SKM-1 treated with dmso at 0.1 percent for 144 hours (cell line): Measurements from ENCODE around the gene HTRA1.

ENCODE experiments used
- DNase-seq: peaks from one replicate; lab custom pipeline; 2025; ENCODE audit not compliant: unreplicated experiment; lab: John Stamatoyannopoulos, UW

Gene HTRA1

DNA sequence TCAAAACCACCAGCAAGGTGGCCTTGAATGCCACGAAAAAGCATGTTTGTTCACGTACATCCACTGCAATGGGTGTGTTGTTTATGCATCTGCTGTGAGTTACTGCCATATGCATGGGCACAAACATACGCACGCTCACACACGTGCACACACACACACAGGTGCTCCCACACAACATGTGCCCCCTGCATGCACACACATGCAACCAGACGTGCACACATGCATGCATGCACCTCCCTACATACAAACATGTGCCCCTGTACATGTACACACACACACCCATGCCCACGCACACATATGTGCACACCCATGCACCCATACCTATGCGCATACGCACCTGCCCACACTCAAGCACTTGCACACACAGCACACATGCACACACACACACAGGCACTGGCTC, 89.1 kb downstream of the HTRA1 start:
- no peak for DNase-seq

DNA sequence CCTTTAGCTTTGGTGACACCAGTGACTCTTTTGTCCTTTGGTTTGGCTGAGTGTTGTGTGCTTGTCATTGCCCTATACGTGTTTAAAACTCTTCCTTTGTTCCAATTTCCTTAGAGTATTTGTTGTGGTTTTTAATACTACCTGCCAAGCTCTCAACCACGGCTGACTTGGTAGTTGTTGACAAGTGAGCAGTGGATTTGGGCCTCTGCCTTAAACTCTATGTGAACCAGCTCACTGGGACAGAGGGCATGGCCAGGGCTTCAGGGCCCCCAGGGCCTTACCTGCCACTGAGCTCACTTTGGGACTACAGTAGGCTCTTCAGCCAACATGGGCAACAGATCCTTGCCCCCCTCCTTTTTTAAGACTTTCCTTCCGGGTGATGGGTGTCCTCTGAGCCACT, 89.6 kb downstream of the HTRA1 start:
- no peak for DNase-seq

DNA sequence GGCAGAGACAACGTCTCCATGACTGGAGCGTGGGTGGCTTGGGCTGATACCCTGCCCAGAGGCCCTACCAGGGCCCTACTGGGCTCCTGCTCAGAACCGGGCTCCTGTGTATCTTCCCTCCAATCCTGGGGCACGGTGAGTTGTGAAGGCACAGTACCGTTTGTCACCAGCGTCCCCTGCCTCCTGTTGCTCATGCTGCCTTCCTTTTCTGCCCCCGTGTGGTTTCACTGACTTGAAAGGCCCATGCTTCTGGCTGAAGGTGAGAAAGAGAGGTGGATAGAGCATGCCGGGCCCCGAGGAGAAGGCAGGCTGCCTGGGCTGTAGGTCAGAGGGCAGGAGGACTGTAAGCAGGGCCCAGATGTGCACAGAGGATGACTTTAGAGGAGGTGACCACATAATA, 90.1 kb downstream of the HTRA1 start:
- DNase-seq: no peak

DNA sequence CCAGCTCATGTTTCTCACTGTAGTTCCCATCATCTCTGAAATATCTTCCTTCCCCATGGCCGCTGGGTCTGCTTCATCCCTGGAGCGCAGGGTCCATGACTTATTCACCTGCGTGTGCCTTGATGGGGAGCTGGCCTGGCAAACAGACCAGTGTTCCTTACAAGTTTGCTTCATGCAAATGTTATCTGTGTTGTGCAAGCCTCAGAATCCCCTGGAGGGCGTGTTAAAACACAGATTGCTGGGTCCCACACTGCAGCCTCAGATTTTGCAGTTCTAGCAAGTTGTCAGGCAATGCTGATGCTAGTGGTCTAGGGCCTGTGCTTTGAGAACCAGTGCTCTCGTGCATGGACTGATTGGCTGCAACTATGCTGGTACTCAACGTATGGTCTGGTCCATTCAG, 92.0 kb downstream of the HTRA1 start:
- no peak for DNase-seq

DNA sequence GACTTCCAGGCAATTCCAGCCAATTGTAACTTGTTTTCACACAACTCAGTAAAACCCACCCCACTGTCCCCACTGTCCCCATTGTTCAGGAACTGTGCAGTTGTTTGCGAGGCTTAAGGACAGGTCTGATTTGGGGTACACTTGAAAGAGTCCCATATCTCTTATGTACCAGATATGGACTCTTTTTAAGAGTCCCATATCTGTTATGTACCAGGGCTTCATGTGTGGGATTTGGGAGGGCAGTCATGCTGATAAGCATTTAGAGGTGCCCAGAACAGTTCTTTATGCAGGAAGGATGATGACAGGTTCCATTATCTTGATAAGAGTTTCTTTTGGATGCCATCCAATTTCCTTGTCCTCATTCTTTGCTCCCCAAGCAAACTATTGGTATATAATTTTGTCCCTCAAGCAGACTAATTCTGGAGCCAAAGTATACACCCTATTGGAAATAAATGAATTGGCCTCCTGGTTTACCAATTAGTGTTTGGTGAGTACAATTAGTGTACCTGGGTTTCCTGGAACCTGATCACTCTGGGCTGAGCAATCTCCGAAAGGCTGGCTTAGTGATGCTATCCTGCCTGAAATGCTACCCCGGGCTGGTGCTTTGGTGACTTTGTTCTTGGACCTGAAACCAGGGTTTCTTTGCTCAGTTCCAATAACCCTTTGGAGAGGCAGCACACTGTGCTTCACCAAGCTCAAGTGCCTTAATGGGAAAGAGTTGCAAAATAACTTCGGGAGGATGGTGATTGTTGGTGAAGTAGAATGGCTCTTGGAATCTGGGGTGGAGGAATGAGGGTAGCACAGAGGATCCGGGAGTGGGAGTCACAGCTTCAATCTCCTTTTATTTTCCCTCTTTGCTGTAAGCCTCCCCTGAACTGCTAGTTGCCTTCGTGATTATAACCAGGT, 93.0 kb downstream of the HTRA1 start:
- no peak for DNase-seq

DNA sequence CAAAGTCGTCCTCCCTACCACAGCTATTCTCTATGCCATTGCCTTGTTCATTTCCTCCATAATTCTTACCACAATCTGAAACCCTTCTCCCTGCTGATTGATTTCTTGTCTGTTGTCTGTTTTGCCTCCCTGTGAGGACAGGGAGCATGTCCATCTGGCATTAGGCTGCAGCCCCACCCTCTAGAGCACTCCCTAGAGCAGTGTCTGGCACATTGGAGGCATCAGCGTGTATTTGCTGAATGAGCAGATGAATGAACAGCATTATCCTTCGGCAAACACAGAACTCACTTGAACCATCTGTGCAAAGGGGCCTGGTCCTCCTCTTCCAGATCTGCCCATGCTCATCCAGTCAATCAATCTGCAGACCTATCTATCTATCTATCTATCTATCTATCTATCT, 94.1 kb downstream of the HTRA1 start:
- no peak for DNase-seq

DNA sequence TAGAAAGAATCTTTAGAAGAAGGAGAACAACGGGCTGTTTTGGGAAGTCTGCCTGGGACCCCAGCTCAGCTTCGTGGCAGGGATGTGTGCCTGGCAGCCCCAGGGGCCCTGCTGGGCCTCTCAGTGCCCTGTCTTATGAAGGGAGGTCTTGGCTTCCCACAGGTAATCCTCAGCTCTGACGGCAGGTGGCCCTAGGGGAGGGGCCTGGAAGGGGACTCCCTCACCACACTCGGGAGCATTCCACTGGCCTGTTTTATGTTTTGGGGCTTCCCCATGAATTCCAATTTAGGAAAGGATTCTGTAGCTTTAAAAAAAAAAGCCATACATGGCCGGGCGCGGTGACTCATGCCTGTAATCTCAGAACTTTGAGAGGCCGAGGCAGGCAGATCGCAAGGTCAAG, 96.2 kb downstream of the HTRA1 start:
- DNase-seq: no peak

DNA sequence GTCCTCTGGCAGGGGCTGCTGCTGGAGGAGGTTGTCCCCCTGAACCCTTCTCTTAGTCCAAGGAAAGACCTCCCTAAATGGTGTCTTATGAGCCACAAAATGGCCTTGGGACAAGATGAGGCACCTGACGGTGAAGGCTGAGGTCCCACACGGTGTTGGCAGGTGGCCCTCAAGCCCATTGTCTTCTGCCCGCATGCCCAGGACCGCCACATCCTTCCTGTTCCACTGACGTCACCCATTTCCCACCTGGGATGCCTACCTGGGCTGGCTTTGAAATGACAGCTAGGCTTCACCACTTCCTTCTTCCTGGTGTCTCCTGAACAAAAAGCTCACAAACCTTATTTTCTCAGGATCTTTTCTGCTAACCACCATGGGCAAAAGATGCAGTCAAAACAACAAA, 97.1 kb downstream of the HTRA1 start:
- DNase-seq: no peak

DNA sequence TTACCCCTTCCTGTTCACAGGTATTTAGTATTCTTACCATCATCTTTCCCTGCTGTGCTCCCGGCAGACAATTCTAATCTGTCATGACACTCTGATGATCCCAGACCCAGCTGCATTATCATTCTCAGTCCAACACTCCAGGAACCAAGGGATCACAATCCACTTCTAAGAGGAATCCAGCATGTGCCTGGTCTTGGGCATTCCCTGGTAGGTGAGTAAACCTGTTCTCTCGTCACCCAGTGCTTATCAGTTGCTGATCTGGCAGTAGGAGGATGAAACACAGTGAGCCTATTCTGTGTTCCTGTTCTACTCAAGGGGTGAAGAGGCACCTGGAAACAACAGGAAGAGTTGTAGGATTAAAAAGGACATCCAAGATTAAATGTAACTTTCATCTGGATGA, 97.9 kb downstream of the HTRA1 start:
- no peak for DNase-seq

DNA sequence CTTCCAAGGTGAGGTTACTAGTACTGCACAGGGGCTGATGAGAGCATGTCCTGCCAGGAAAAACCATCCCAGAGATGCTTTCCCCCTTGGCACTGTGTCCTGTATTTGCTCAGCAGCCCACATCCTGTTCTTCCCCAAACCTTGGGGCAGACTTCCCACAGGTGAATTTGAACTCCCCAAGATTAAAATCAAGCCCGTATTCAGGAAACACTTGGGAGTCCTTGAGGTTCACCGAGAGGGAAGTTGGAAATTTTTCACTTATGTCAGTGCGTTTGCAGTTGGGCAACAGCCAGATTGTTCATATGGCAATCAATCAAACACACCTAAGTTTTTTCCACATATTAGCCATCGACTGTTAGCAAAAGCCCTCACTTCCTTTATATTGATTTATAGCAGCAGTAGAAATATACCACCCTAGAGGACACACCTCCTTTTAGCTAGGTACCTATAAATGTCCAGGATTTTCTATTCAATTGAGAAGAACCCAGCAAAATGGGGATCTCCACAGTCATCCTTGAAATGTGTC, 99.0 kb downstream of the HTRA1 start, which contains the start of gene DMBT1:
Gene DMBT1 (plus strand): TSS at position 476 of the 526 bp plus-strand sequence. CDS start 17 bp downstream, at position 493.
- no peak for DNase-seq

DNA sequence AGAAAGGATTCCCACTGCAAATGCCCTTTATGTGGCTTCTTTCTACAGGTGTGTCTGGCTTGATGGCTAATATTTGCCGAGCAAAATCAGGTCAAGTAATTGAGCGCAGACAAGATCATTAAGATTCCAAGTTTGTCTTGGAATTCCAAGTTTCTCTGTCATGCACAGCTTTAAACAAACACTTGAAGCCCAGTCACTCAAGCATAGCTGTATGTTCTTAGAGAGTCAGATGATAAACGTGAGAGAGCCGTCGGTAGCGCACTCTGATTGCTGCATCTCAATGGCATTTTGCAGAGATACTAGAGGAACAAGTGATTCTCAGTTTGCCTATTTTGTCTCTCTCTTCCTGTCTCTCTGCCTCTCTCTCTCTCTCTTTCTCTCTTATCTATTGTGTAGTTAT, 99.9 kb downstream of the HTRA1 start:
- DNase-seq: no peak

DNA sequence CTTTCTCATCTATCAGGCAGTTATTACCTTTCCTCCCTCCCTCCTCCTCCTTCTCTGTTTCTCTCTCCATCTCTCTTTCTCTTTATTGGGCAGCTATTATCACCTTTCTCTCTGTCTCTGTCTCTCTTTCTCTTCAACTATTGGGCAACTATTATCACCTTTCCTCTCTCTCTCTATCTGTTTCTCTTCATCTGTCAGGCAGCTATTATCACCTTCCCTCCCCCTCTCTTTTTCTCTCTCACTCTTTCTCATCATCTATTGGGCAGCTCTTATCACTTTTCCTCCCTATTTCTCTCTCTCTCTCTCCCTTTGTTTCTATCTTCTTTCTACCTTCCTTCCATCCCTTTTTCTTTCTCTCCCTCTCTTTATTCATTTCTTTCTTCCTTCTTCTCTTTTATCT, 100.4 kb downstream of the HTRA1 start:
- no peak for DNase-seq
